Astrocyte of the spinal cord (primary cell): Measurements from ENCODE around the gene IL16.

ENCODE experiments used
- DNase-seq: peaks from one replicate; pipeline ENCODE4 v3.0.0; 2011; ENCODE audit warnings: low read depth, low spot score
- H3K4me3 ChIP-seq: 2 replicates; pipeline ENCODE4 v1.5.1; 2011; ENCODE audit warnings: low read depth, mild to moderate bottlenecking, low read length, moderate library complexity
- in situ Hi-C: cut with HindIII; loops from 2 replicates; pipeline ENCODE4 v1.10.0; 2017; ENCODE audit warnings: low sequenced_read_pairs
- TF ChIP-seq, protein P1 (sequence below): IDR thresholded peaks from 2 replicates; pipeline ENCODE4 v1.5.1; 2012; ENCODE audit warnings: low read depth, mild to moderate bottlenecking, low read length, inconsistent platforms

The IL16 gene

GRCh38 chr15:81255315-81255957 is 58.8 kb downstream of the IL16 start:
- TF ChIP-seq, protein P1, sequence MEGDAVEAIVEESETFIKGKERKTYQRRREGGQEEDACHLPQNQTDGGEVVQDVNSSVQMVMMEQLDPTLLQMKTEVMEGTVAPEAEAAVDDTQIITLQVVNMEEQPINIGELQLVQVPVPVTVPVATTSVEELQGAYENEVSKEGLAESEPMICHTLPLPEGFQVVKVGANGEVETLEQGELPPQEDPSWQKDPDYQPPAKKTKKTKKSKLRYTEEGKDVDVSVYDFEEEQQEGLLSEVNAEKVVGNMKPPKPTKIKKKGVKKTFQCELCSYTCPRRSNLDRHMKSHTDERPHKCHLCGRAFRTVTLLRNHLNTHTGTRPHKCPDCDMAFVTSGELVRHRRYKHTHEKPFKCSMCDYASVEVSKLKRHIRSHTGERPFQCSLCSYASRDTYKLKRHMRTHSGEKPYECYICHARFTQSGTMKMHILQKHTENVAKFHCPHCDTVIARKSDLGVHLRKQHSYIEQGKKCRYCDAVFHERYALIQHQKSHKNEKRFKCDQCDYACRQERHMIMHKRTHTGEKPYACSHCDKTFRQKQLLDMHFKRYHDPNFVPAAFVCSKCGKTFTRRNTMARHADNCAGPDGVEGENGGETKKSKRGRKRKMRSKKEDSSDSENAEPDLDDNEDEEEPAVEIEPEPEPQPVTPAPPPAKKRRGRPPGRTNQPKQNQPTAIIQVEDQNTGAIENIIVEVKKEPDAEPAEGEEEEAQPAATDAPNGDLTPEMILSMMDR, result no peak
- in situ Hi-C loops, result no loop called here
- DNase-seq, result no peak

DNA sequence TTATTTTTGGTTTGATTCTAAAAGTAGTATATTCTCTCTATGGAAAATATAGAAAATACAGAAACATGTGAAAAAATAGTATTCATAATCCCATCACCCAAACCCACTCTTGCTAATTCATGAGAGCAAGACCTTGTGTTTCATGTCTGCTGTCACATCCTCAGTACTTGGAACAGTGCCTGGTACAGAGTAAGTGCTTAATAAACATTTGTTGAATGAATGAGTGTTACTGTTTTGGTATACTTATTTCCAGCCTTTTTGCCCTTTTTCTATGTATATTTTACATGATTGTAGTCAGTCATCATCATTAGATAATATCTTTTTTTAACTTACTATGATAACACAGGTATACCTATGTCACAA is 59.3 kb downstream of the IL16 start:
- no peak for DNase-seq
- H3K4me3 ChIP-seq, result no peak overlapping the region
- in situ Hi-C loops, result no loop called here
- TF ChIP-seq, protein P1, result no peak

More at GRCh38 chr15:81255315-81255957, 58.8 kb downstream of the IL16 start:
- H3K4me3 ChIP-seq, result no peak overlapping the region

DNA sequence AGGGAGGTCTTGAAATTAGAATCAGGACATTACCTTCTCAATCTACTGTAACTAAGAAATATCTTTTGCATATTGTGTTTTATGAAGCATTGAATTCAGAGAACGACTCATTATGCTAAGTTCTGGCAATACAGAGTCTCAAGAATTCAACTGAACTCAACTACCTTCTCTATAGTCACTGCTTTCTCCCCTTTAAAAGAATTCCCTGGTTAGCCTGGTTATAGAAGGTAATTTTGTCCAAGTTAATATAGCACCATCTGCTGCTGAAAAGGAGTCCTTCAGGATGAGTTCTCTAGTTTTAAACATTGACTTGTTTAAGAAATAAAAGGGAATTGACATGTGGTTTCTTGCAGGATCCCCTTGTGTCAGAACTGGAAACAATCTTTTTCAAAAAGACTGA is 60.2 kb downstream of the IL16 start:
- TF ChIP-seq, protein P1, result peak; percentile 51
- DNase-seq, result peak; percentile 55
- in situ Hi-C loops, result no loop called here
- no peak overlapping the region for H3K4me3 ChIP-seq

GRCh38 chr15:81257435-81257834 is 60.8 kb downstream of the IL16 start:
- TF ChIP-seq, protein P1, result no peak
- no peak for DNase-seq
- in situ Hi-C loops, result no loop called here
- H3K4me3 ChIP-seq, result no peak overlapping the region

GRCh38 chr15:81258455-81258854 is 61.8 kb downstream of the IL16 start:
- TF ChIP-seq, protein P1, result no peak
- no peak overlapping the region for H3K4me3 ChIP-seq
- DNase-seq, result no peak
- in situ Hi-C loops, result no loop called here

DNA sequence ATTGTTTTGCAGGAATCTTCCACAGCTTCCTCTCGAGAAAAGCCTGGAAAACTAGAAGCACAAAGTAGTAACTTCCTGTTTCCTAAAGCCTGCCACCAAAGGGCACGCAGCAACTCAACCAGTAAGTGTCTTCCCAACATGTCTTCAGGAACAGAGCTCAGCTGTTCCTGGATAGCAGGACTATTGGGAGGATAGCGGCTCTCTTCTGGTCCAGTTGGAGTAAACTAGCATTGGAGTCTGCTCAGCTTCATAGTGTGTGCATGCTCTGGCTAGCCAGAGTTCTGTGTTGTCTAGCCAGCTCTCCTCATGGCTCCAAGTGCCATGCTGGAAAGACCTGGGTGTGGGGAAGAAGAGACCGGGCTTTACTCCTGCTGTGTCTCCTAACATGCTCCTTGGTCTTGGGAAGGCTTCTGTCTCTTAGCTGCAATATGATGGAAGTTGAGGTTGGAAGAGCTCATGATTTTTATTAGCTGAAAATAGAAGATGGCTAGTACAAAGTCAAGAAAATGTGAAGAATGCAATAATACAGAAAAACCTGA is 63.1 kb downstream of the IL16 start:
- H3K4me3 ChIP-seq, result no peak overlapping the region
- DNase-seq, result no peak
- in situ Hi-C loops, result no loop called here
- TF ChIP-seq, protein P1, result no peak
